ENCODE data around the gene SCN2A. TPM values are rescaled to one million over a fixed set of nuclear protein-coding genes. Genes with fewer than 3 reads are reported as not detected.

Gene SCN2A
- total RNA-seq, 4 donors from 2014 or later: under 0.01 to 0.38 (median 0.27) TPM

- no peak for TF ChIP-seq CTCF (IDR thresholded peaks at IDR 0.05; ENCODE audit: low read depth)
Measured at GRCh38 chr2:165293440-165294420, 54.5 kb downstream of the SCN2A start.

- TF ChIP-seq CTCF (IDR thresholded peaks at IDR 0.05; ENCODE audit: low read depth): no peak
Measured at GRCh38 chr2:165294912-165295311, 55.7 kb downstream of the SCN2A start.

GRCh38 chr2:165295643-165296042 is 56.4 kb downstream of the SCN2A start:
- TF ChIP-seq CTCF (IDR thresholded peaks at IDR 0.05; ENCODE audit: low read depth): no peak

- TF ChIP-seq CTCF (IDR thresholded peaks at IDR 0.05; ENCODE audit: low read depth): no peak
Measured at GRCh38 chr2:165305391-165306096, 66.3 kb downstream of the SCN2A start.

GRCh38 chr2:165307317-165307716 is 68.1 kb downstream of the SCN2A start:
- TF ChIP-seq CTCF (IDR thresholded peaks at IDR 0.05; ENCODE audit: low read depth): no peak

- TF ChIP-seq CTCF (IDR thresholded peaks at IDR 0.05; ENCODE audit: low read depth): no peak
Measured at GRCh38 chr2:165311949-165312348, 72.7 kb downstream of the SCN2A start.

GRCh38 chr2:165312999-165313398 is 73.8 kb downstream of the SCN2A start:
- TF ChIP-seq CTCF (IDR thresholded peaks at IDR 0.05; ENCODE audit: low read depth): no peak

All from subcutaneous adipose tissue (tissue), 4 donors.